ENCODE measurements around the gene STT3A. TPM values are rescaled to one million over a fixed set of nuclear protein-coding genes. Genes with fewer than 3 reads are reported as not detected.

STT3A gene
- total and polyA plus RNA-seq, 2 experiments from 2014 or later = 91.7 to 156 TPM

DNA sequence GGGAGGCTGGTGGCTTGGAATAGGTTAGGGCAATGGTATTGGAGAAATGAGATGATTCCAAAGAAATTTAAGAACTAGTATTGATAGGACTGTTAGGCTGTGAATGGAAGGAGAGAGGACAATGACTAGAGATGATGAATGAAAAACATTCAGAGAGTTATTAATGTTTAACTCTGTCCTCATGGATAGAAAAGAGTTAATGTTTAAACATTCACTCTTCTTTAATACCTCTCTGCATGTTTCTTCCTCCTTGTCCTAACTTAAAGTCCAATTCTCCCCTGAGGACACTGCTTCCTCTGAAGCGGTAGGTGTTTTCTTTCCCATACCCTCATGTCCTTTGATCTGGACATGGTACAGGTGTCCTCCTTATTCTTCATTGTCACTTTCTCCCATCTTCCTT lies 45.7 kb downstream of the STT3A start (continued):
- TF ChIP-seq, protein P1, sequence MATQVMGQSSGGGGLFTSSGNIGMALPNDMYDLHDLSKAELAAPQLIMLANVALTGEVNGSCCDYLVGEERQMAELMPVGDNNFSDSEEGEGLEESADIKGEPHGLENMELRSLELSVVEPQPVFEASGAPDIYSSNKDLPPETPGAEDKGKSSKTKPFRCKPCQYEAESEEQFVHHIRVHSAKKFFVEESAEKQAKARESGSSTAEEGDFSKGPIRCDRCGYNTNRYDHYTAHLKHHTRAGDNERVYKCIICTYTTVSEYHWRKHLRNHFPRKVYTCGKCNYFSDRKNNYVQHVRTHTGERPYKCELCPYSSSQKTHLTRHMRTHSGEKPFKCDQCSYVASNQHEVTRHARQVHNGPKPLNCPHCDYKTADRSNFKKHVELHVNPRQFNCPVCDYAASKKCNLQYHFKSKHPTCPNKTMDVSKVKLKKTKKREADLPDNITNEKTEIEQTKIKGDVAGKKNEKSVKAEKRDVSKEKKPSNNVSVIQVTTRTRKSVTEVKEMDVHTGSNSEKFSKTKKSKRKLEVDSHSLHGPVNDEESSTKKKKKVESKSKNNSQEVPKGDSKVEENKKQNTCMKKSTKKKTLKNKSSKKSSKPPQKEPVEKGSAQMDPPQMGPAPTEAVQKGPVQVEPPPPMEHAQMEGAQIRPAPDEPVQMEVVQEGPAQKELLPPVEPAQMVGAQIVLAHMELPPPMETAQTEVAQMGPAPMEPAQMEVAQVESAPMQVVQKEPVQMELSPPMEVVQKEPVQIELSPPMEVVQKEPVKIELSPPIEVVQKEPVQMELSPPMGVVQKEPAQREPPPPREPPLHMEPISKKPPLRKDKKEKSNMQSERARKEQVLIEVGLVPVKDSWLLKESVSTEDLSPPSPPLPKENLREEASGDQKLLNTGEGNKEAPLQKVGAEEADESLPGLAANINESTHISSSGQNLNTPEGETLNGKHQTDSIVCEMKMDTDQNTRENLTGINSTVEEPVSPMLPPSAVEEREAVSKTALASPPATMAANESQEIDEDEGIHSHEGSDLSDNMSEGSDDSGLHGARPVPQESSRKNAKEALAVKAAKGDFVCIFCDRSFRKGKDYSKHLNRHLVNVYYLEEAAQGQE (IDR thresholded peaks at IDR 0.05; ENCODE audit: unreplicated experiment) = no peak
- TF ChIP-seq ZNF114 (CRISPR knock-in tag; IDR thresholded peaks at IDR 0.05) (no peak), NANOG (IDR thresholded peaks at IDR 0.05; ENCODE audit: borderline replicate concordance) (no peak), EZH2 (IDR thresholded peaks at IDR 0.05; ENCODE audit: low read depth, unreplicated experiment) (no peak), STAT1 (IDR thresholded peaks at IDR 0.05; ENCODE audit: unreplicated experiment) (no peak), EZH2phosphoT487 (IDR thresholded peaks at IDR 0.05; ENCODE audit: unreplicated experiment) (no peak)

DNA sequence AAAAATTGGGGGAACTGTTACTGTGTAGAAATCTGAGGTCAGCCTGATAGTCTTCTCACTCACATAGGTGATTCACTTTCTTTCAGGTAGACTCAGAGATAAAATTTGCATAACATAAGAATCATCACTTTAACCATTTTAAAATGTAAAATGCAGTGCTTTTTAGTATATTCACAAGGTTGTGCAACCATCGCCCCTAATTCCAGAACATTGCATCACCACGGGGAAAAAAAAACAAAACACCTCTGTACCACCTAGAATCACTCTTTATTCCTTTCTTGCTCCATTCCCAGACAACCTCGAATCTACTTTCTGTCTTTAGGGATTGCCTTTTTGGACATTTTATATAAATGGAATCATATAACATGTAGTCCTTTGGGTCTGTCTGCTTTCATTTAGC lies 53.2 kb downstream of the STT3A start:
- H2AFZ ChIP-seq = no peak overlapping the region
- H3K4me2 ChIP-seq = no peak overlapping the region
- no peak overlapping the region for H3K27ac Mint-ChIP-seq
- H3K4me1 ChIP-seq (ENCODE audit: insufficient read depth) = no peaks in the 10 kb centered on the region
- no peaks in the 10 kb centered on the region for H3K9me2 ChIP-seq (ENCODE audit: insufficient read depth)
- no peaks in the 10 kb centered on the region for H3K9me3 Mint-ChIP-seq
- H3K4me1 Mint-ChIP-seq = no peaks in the 10 kb centered on the region
- no peak for TF ChIP-seq ZNF331 (CRISPR knock-in tag; IDR thresholded peaks at IDR 0.05; ENCODE audit: low read depth)
- TF ChIP-seq, protein P2, sequence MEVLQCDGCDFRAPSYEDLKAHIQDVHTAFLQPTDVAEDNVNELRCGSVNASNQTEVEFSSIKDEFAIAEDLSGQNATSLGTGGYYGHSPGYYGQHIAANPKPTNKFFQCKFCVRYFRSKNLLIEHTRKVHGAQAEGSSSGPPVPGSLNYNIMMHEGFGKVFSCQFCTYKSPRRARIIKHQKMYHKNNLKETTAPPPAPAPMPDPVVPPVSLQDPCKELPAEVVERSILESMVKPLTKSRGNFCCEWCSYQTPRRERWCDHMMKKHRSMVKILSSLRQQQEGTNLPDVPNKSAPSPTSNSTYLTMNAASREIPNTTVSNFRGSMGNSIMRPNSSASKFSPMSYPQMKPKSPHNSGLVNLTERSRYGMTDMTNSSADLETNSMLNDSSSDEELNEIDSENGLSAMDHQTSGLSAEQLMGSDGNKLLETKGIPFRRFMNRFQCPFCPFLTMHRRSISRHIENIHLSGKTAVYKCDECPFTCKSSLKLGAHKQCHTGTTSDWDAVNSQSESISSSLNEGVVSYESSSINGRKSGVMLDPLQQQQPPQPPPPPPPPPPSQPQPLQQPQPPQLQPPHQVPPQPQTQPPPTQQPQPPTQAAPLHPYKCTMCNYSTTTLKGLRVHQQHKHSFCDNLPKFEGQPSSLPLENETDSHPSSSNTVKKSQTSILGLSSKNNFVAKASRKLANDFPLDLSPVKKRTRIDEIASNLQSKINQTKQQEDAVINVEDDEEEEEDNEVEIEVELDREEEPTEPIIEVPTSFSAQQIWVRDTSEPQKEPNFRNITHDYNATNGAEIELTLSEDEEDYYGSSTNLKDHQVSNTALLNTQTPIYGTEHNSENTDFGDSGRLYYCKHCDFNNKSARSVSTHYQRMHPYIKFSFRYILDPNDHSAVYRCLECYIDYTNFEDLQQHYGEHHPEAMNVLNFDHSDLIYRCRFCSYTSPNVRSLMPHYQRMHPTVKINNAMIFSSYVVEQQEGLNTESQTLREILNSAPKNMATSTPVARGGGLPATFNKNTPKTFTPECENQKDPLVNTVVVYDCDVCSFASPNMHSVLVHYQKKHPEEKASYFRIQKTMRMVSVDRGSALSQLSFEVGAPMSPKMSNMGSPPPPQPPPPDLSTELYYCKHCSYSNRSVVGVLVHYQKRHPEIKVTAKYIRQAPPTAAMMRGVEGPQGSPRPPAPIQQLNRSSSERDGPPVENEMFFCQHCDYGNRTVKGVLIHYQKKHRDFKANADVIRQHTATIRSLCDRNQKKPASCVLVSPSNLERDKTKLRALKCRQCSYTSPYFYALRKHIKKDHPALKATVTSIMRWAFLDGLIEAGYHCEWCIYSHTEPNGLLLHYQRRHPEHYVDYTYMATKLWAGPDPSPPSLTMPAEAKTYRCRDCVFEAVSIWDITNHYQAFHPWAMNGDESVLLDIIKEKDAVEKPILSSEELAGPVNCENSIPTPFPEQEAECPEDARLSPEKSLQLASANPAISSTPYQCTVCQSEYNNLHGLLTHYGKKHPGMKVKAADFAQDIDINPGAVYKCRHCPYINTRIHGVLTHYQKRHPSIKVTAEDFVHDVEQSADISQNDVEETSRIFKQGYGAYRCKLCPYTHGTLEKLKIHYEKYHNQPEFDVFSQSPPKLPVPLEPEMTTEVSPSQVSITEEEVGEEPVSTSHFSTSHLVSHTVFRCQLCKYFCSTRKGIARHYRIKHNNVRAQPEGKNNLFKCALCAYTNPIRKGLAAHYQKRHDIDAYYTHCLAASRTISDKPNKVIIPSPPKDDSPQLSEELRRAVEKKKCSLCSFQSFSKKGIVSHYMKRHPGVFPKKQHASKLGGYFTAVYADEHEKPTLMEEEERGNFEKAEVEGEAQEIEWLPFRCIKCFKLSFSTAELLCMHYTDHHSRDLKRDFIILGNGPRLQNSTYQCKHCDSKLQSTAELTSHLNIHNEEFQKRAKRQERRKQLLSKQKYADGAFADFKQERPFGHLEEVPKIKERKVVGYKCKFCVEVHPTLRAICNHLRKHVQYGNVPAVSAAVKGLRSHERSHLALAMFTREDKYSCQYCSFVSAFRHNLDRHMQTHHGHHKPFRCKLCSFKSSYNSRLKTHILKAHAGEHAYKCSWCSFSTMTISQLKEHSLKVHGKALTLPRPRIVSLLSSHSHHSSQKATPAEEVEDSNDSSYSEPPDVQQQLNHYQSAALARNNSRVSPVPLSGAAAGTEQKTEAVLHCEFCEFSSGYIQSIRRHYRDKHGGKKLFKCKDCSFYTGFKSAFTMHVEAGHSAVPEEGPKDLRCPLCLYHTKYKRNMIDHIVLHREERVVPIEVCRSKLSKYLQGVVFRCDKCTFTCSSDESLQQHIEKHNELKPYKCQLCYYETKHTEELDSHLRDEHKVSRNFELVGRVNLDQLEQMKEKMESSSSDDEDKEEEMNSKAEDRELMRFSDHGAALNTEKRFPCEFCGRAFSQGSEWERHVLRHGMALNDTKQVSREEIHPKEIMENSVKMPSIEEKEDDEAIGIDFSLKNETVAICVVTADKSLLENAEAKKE (CRISPR knock-in tag; IDR thresholded peaks at IDR 0.05) = no peak
- TF ChIP-seq, protein P3, sequence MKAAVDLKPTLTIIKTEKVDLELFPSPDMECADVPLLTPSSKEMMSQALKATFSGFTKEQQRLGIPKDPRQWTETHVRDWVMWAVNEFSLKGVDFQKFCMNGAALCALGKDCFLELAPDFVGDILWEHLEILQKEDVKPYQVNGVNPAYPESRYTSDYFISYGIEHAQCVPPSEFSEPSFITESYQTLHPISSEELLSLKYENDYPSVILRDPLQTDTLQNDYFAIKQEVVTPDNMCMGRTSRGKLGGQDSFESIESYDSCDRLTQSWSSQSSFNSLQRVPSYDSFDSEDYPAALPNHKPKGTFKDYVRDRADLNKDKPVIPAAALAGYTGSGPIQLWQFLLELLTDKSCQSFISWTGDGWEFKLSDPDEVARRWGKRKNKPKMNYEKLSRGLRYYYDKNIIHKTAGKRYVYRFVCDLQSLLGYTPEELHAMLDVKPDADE (IDR thresholded peaks at IDR 0.05) = no peak
- no peak for TF ChIP-seq EZH2 (IDR thresholded peaks at IDR 0.05; ENCODE audit: low read depth, unreplicated experiment)
- TF ChIP-seq CREB1 (CRISPR knock-in tag; IDR thresholded peaks at IDR 0.05; ENCODE audit: low read depth) = no peak
- no peak overlapping the region for H3K27ac ChIP-seq (ENCODE audit: low read depth)
- H3F3A ChIP-seq (replicated peaks; ENCODE audit: low read depth) = no peaks in the 10 kb centered on the region
- no peak for DNase-seq (ENCODE audit: low spot score)
- H3K27me3 Mint-ChIP-seq (ENCODE audit: insufficient read depth, low read depth, poor library complexity) = no peaks in the 10 kb centered on the region
- H3K36me3 Mint-ChIP-seq (ENCODE audit: low read depth) = peaks cover 83% of the 10 kb centered on the region
- peaks cover 24% of the 10 kb centered on the region; the same call in 1 of the 2 replicates for H4K20me1 ChIP-seq (replicated peaks; ENCODE audit: insufficient read depth)
- peaks cover 60% of the 10 kb centered on the region for H3K36me3 ChIP-seq (ENCODE audit: insufficient read depth)
- H3K4me3 Mint-ChIP-seq = no peak overlapping the region
- ATAC-seq = no peak
- no peak overlapping the region for H3K4me3 ChIP-seq
- H3K27me3 ChIP-seq (ENCODE audit: insufficient read depth) = no peaks in the 10 kb centered on the region
- H3K79me2 ChIP-seq (replicated peaks; ENCODE audit: insufficient read depth) = peaks cover 68% of the 10 kb centered on the region

Data from GM23338 (cell line).